KMS-11 (cell line): ENCODE data around the gene MTFR1L.

ENCODE experiments used
- H2AFZ ChIP-seq: fragments of 200-600 bp; sonication (generic); 2 replicates; pipeline ENCODE4 v1.6.1; 2016; ENCODE audit warnings: antibody characterized with exemption, mixed run types, low read depth
- H3K27ac ChIP-seq: fragments of 200-600 bp; sonication (generic); 2 replicates; pipeline ENCODE4 v1.6.1; 2016; ENCODE audit warnings: mild to moderate bottlenecking, mixed run types
- H3K27me3 ChIP-seq: fragments of 200-600 bp; sonication (generic); 2 replicates; pipeline ENCODE4 v1.6.1; 2017; ENCODE audit warnings: mild to moderate bottlenecking, low read depth, mixed run types, moderate library complexity; ENCODE audit not compliant: insufficient read depth
- H3K36me3 ChIP-seq: fragments of 200-600 bp; sonication (generic); 2 replicates; pipeline ENCODE4 v1.6.1; 2017; ENCODE audit warnings: mild to moderate bottlenecking, mixed run types; ENCODE audit not compliant: insufficient read depth
- H3K4me1 ChIP-seq: fragments of 200-600 bp; sonication (generic); 2 replicates; pipeline ENCODE4 v1.6.1; 2016; ENCODE audit warnings: mild to moderate bottlenecking, low read depth, mixed run types; ENCODE audit not compliant: poor library complexity, severe bottlenecking
- H3K4me2 ChIP-seq: fragments of 200-600 bp; sonication (generic); 2 replicates; pipeline ENCODE4 v1.7.0; 2016; ENCODE audit warnings: mild to moderate bottlenecking, mixed run types
- H3K4me3 ChIP-seq: fragments of 200-600 bp; sonication (generic); IDR thresholded peaks from 2 replicates; pipeline ENCODE4 v1.6.1; 2017; ENCODE audit warnings: low read depth, low read length, mixed read lengths; ENCODE audit not compliant: insufficient read depth
- H3K79me2 ChIP-seq: fragments of 200-600 bp; sonication (generic); 2 replicates; pipeline ENCODE4 v1.6.1; 2016; ENCODE audit warnings: low read depth, mixed run types; ENCODE audit not compliant: insufficient read depth
- H3K9ac ChIP-seq: fragments of 200-600 bp; sonication (generic); 2 replicates; pipeline ENCODE4 v1.6.1; 2016; ENCODE audit warnings: mild to moderate bottlenecking, mixed run types
- H4K20me1 ChIP-seq: fragments of 200-600 bp; sonication (generic); 2 replicates; pipeline ENCODE4 v1.6.1; 2016; ENCODE audit warnings: mild to moderate bottlenecking, mixed run types; ENCODE audit not compliant: insufficient read depth
- TF ChIP-seq, protein P1 (sequence below): fragments of 200-600 bp; sonication (generic); conservative IDR thresholded peaks from 2 replicates; pipeline ENCODE4 v1.6.1; 2017; ENCODE audit warnings: low read depth, mild to moderate bottlenecking, antibody characterized with exemption, low read length, moderate library complexity, mixed read lengths

The MTFR1L gene

DNA sequence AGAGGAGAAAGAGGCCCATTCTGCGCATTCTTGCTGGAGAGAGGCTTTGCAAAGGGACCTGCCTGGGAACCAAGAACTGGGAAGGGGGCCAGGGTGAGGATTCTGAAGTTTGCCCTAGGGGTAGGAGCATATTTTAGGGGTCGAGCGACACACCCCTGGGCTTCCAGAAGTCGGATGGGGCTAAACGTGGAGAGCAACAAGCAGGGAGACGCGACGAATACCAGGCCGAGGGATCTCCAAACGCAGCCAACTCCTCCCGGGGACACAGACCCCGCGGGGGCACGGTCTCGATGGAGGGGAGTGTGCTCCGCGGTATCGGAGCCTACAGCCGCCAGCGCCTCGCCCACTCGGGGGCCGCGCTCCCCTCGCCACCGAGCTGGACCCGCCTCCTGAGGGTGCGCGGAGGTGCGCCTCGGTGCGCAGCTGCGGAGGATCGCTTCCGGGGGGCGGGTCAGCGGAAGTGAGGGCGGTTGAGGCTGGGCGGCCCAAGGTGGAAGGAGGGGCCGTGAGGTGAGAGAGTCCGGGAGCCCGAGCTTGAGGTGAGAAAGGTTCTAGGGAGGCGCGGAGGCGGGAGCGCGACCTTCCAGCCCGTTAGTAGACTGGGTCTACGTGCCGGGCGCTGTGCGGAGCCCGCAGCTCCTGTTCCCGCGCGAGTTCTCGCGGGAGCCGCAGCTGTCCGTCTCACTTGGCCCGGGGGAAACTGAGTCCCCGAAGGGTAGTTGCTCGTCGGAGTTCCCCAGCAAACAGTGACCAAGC lies at the start of gene MTFR1L:
Gene MTFR1L, plus strand, starts transcription at position 464 of the 756 bp plus-strand sequence. CDS start 3,151 bp downstream, outside the sequence.
- Histone ChIP-seq H3K4me3 (peak within 1 kb of the TSS; percentile 73), H2AFZ (peak within 1 kb of the TSS; percentile 93)
- TF ChIP-seq, protein P1, sequence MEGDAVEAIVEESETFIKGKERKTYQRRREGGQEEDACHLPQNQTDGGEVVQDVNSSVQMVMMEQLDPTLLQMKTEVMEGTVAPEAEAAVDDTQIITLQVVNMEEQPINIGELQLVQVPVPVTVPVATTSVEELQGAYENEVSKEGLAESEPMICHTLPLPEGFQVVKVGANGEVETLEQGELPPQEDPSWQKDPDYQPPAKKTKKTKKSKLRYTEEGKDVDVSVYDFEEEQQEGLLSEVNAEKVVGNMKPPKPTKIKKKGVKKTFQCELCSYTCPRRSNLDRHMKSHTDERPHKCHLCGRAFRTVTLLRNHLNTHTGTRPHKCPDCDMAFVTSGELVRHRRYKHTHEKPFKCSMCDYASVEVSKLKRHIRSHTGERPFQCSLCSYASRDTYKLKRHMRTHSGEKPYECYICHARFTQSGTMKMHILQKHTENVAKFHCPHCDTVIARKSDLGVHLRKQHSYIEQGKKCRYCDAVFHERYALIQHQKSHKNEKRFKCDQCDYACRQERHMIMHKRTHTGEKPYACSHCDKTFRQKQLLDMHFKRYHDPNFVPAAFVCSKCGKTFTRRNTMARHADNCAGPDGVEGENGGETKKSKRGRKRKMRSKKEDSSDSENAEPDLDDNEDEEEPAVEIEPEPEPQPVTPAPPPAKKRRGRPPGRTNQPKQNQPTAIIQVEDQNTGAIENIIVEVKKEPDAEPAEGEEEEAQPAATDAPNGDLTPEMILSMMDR = no peak

DNA sequence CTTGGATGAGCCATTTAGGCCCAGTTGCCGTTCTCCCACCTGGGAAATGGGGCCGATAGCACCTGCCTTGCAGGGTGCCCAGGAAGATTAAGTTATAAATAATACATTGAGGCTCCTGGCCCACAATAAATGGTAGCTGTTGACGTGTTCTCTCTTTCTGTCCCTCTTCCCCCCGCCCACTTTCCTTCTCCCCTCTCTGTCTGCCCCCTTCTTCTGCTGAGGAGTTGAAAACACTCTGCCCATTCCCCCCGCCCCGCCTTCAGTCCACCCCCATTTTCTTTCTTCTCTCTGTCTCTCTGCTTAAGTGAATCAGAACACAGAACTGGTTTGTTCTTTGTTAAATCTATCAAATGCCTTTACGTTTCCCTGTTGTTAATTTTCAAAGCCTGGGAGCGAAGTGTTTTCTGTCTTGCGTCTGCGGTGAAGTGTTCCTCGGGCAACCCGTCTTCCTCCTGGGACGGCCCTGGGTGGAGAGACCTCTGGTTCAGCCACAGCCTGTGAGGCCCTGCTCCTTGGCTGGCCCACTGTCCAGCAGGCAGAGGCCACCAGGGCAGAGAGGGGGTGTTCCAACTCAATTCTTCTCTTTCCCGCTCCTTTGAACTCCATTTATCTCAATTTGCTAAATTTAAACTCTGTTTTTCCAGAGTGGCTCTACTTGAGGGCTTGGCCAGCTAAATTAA lies 49.1 kb upstream of the MTFR1L start:
- Histone ChIP-seq H3K4me2 (peak overlapping the region; percentile 56; the same call in 1 of the 2 replicates), H3K9ac (no peak overlapping the region), H3K27me3 (no peaks in the 10 kb centered on the region), H3K4me3 (no peak overlapping the region), H4K20me1 (no peaks in the 10 kb centered on the region), H3K79me2 (no peaks in the 10 kb centered on the region), H3K27ac (peak overlapping the region; percentile 97; the same call in 1 of the 2 replicates), H3K4me1 (peaks cover 87% of the 10 kb centered on the region), H2AFZ (no peak overlapping the region), H3K36me3 (no peaks in the 10 kb centered on the region)
- TF ChIP-seq, protein P1 = no peak

More for the DNA sequence above, at the start of gene MTFR1L:
- Histone ChIP-seq H3K79me2 (no peaks in the 10 kb centered on the region), H4K20me1 (no peaks in the 10 kb centered on the region), H3K36me3 (no peaks in the 10 kb centered on the region), H3K27me3 (no peaks in the 10 kb centered on the region), H3K9ac (peak within 1 kb of the TSS; percentile 78), H3K4me1 (peaks cover 21% of the 10 kb centered on the region), H3K4me2 (peak within 1 kb of the TSS; percentile 65), H3K27ac (peak within 1 kb of the TSS; percentile 73)

- TF ChIP-seq, protein P1 = no peak
- peaks cover 87% of the 10 kb centered on the region for H3K4me1 ChIP-seq
- peak overlapping the region; percentile 97 for H3K27ac ChIP-seq
Measured at GRCh38 chr1:25771221-25772114, 48.3 kb upstream of the MTFR1L start.

DNA sequence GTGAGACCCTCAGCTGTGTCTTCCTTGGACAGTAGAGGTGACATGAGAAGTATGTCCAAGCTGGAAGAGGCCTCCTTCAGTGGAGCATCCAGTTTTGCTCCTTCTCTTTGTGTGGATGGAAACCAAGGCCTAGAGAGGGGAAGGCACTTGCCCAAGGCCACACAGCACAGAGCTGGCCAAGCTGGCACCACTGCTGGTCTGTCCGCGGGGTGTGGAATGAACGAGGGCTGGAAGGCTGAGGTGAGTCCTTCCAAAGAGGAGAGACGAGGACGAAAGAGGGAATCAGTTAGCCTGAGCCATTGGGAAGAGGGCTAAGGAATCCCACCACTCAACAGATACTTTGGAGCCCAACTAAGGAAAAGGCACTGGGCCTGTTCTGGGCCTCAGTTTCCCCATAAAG lies 47.6 kb upstream of the MTFR1L start:
- Histone ChIP-seq H3K36me3 (no peaks in the 10 kb centered on the region), H4K20me1 (no peaks in the 10 kb centered on the region), H3K4me1 (peaks cover 90% of the 10 kb centered on the region), H3K79me2 (no peaks in the 10 kb centered on the region), H3K27me3 (no peaks in the 10 kb centered on the region), H3K4me3 (no peak overlapping the region), H3K9ac (peak overlapping the region; percentile 22; the same call in 1 of the 2 replicates), H2AFZ (no peak overlapping the region), H3K27ac (peak overlapping the region; percentile 97), H3K4me2 (peak overlapping the region; percentile 56)
- TF ChIP-seq, protein P1 = no peak

More at GRCh38 chr1:25771221-25772114, 48.3 kb upstream of the MTFR1L start:
- no peak overlapping the region for H3K4me3 ChIP-seq
- H3K36me3 ChIP-seq = no peaks in the 10 kb centered on the region
- no peaks in the 10 kb centered on the region for H4K20me1 ChIP-seq
- peak overlapping the region; percentile 56 for H3K4me2 ChIP-seq
- peak overlapping the region; percentile 22; the same call in 1 of the 2 replicates for H3K9ac ChIP-seq
- H2AFZ ChIP-seq = no peak overlapping the region
- H3K79me2 ChIP-seq = no peaks in the 10 kb centered on the region
- H3K27me3 ChIP-seq = no peaks in the 10 kb centered on the region
